IMR-90 (cell line): ENCODE data around the gene TIE1. TPM values are rescaled to one million over a fixed set of nuclear protein-coding genes. Genes with fewer than 3 reads are reported as not detected.

Source experiments
- ATAC-seq: fragments of 200-7000 bp; cut with Tn5 transposase; 2 replicates; pipeline ENCODE4 v1.9.1; 2020; ENCODE audit warnings: low read depth, mild to moderate bottlenecking, moderate library complexity
- BruUV-seq: library from RNA; stranded (reverse); fragments of 400-500 nt; replicated peaks from 2 replicates; lab custom pipeline; 2021; lab: Mats Ljungman, UMichigan
- CTCF ChIA-PET: fragments of 300-600 bp; formaldehyde crosslinking; extraction: SDS; loops from one replicate; lab custom pipeline; 2021; ENCODE audit warnings: antibody characterized with exemption; lab: Yijun Ruan, JAX
- POLR2A ChIA-PET: fragments of 300-600 bp; sonication (Branson Sonifier 250); formaldehyde crosslinking; loops from one replicate; lab custom pipeline; 2022; ENCODE audit warnings: antibody characterized with exemption; ENCODE audit not compliant: unreplicated experiment; lab: Charles Lee
- DNase-seq: peaks from one replicate; pipeline ENCODE4 v3.0.0; 2013
- H2AFZ ChIP-seq: replicated peaks from 2 replicates; pipeline ENCODE3; 2013; ENCODE audit warnings: low read length, mild to moderate bottlenecking; ENCODE audit not compliant: poor library complexity
- H2AK5ac ChIP-seq: 2 replicates; pipeline ENCODE4 v1.6.1; 2013; ENCODE audit warnings: low read depth, low read length, inconsistent platforms
- H2AK9ac ChIP-seq: replicated peaks from 2 replicates; pipeline ENCODE3; 2013; ENCODE audit warnings: mild to moderate bottlenecking, low read depth, low read length, moderate library complexity; ENCODE audit not compliant: poor library complexity
- H2BK120ac ChIP-seq: 2 replicates; pipeline ENCODE4 v1.6.1; 2013; ENCODE audit warnings: low read depth, low read length, inconsistent platforms
- H2BK15ac ChIP-seq: 3 replicates; pipeline ENCODE4 v1.6.1; 2013; ENCODE audit warnings: low read depth, low read length, inconsistent platforms
- H2BK20ac ChIP-seq: 2 replicates; pipeline ENCODE4 v1.6.1; 2013; ENCODE audit warnings: low read depth, mild to moderate bottlenecking, inconsistent platforms, low read length, moderate library complexity
- H2BK5ac ChIP-seq: 2 replicates; pipeline ENCODE4 v1.6.1; 2013; ENCODE audit warnings: mild to moderate bottlenecking, low read depth, low read length, inconsistent platforms; ENCODE audit not compliant: poor library complexity, severe bottlenecking
- H3K14ac ChIP-seq: replicated peaks from 2 replicates; pipeline ENCODE4 v1.6.1; 2013; ENCODE audit warnings: low read depth, low read length, inconsistent platforms
- H3K18ac ChIP-seq: 2 replicates; pipeline ENCODE4 v1.6.1; 2013; ENCODE audit warnings: low read depth, low read length, control low read depth
- H3K23ac ChIP-seq: 2 replicates; pipeline ENCODE4 v1.6.1; 2013; ENCODE audit warnings: low read depth, low read length, inconsistent platforms
- H3K27ac ChIP-seq: 2 replicates; pipeline ENCODE4 v1.5.1; 2013; ENCODE audit warnings: mild to moderate bottlenecking, control low read depth, low read length; ENCODE audit not compliant: insufficient read depth
- H3K27me3 ChIP-seq: 2 replicates; pipeline ENCODE4 v1.6.1; 2013; ENCODE audit warnings: low read length; ENCODE audit not compliant: control insufficient read depth, insufficient read depth
- H3K36me3 ChIP-seq: 2 replicates; pipeline ENCODE4 v1.6.1; 2013; ENCODE audit warnings: low read length, mixed read lengths; ENCODE audit not compliant: control insufficient read depth, insufficient read depth
- H3K4ac ChIP-seq: 2 replicates; pipeline ENCODE4 v1.6.1; 2013; ENCODE audit warnings: low read depth, low read length, inconsistent platforms
- H3K4me1 ChIP-seq: 2 replicates; pipeline ENCODE4 v1.6.1; 2013; ENCODE audit warnings: low read length, mixed read lengths; ENCODE audit not compliant: control insufficient read depth, insufficient read depth
- H3K4me2 ChIP-seq: 2 replicates; pipeline ENCODE4 v1.6.1; 2013; ENCODE audit warnings: low read depth, mild to moderate bottlenecking, control low read depth, low read length, moderate library complexity
- H3K4me3 ChIP-seq: 2 replicates; pipeline ENCODE4 v1.5.1; 2013; ENCODE audit warnings: low read depth, mild to moderate bottlenecking, control low read depth, low read length, moderate library complexity; ENCODE audit not compliant: insufficient read depth
- H3K56ac ChIP-seq: 2 replicates; pipeline ENCODE4 v1.6.1; 2013; ENCODE audit warnings: low read length, inconsistent platforms; ENCODE audit not compliant: insufficient read depth; ENCODE audit errors: extremely low read depth
- H3K79me1 ChIP-seq, 2 experiments: 2 replicates each; pipeline ENCODE4 v1.6.1; 2013; ENCODE audit warnings: low read length in 2 of 2, inconsistent platforms in 1 of 2, low read depth in 1 of 2
- H3K9ac ChIP-seq: 2 replicates; pipeline ENCODE4 v1.6.1; 2013; ENCODE audit warnings: low read depth, low read length, control low read depth
- H3K9me1 ChIP-seq: 2 replicates; pipeline ENCODE4 v1.6.1; 2013; ENCODE audit warnings: low read length, inconsistent platforms; ENCODE audit not compliant: insufficient read depth
- H3K9me3 ChIP-seq: 2 replicates; pipeline ENCODE4 v1.6.1; 2013; ENCODE audit warnings: low read length; ENCODE audit not compliant: control insufficient read depth, insufficient read depth
- H4K20me1 ChIP-seq: 2 replicates; pipeline ENCODE4 v1.6.1; 2013; ENCODE audit warnings: low read length, inconsistent platforms; ENCODE audit not compliant: insufficient read depth
- H4K5ac ChIP-seq: 2 replicates; pipeline ENCODE4 v1.6.1; 2013; ENCODE audit warnings: mild to moderate bottlenecking, low read depth, low read length, control low read depth
- H4K8ac ChIP-seq, 2 experiments: 2 replicates each; pipeline ENCODE4 v1.6.1; 2013; ENCODE audit warnings: low read depth in 2 of 2, low read length in 2 of 2, control low read depth in 1 of 2, inconsistent platforms in 1 of 2
- H4K91ac ChIP-seq: 2 replicates; pipeline ENCODE4 v1.6.1; 2013; ENCODE audit warnings: low read depth, low read length, inconsistent platforms; ENCODE audit not compliant: insufficient read depth
- MAFK ChIP-seq: IDR thresholded peaks from 2 replicates; pipeline ENCODE4 v1.6.1; 2012; ENCODE audit warnings: low read depth, low read length, improper control_type of control experiment
- WGBS, 2 experiments: methylation state at CpG; one replicate each; pipeline versions ENCODE4 v1.1.5 to v1.1.7; 2013; ENCODE audit warnings: missing lambda C conversion rate in 2 of 2; ENCODE audit not compliant: insufficient read length in 1 of 2; ENCODE audit errors: extremely low coverage in 2 of 2; 5-methylcytosine and 5-hydroxymethylcytosine counted together
- dilution Hi-C: fragments of 300-500 bp; cut with HindIII; formaldehyde crosslinking; loops from one replicate; pipeline ENCODE4 v1.14.3; 2018; ENCODE audit warnings: low sequenced_read_pairs; ENCODE audit not compliant: unreplicated experiment
- in situ Hi-C: fragments of 300-500 bp; cut with MboI; formaldehyde crosslinking; loops from 3 replicates; pipeline ENCODE4 v1.14.3; 2019; ENCODE audit warnings: low sequenced_read_pairs, inconsistent platforms, mixed read lengths
- intact Hi-C: fragments of 100-400 bp; cut with micrococcal nuclease; formaldehyde crosslinking; loops from 2 replicates; pipeline ENCODE4 v1.10.0; 2022
- polyA plus RNA-seq, 3 experiments: library from polyadenylated mRNA; depleted of rRNA; stranded (reverse); fragments of >200 nt; gene quantifications; 2 replicates each; pipeline ENCODE4 v1.2.3, GENCODE V29; 2012; ENCODE audit warnings: low replicate concordance in 1 of 3
- total RNA-seq: library from RNA; depleted of rRNA; stranded (reverse); fragments of >200 nt; gene quantifications from 2 replicates; pipeline ENCODE4 v1.2.3, GENCODE V29; 2012

TIE1 gene
- total and polyA plus RNA-seq, 2 of the 4 experiments (the other 2 are of a cell fraction) = 2.3 to 7.5 TPM

DNA sequence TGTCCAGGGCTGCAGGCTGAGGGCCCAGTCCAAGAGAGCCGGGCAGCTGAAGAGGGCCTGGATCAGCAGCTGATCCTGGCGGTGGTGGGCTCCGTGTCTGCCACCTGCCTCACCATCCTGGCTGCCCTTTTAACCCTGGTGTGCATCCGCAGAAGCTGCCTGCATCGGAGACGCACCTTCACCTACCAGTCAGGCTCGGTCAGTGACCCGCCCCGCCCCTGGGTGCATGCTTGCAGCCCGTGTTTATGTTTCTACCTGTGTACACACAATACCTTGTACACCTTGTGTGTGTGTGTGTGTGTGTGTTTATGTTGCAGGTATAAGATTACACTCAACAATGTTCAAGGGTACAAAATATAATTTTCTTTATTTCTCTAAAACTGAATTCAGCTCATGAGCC, 13.0 kb downstream of the TIE1 start:
- ChIA-PET CTCF (no interaction called here), POLR2A (no interaction called here)
- Histone ChIP-seq H3K4me2 (no peak overlapping the region), H4K8ac (no peak overlapping the region), H3K9ac (no peak overlapping the region), H3K9me1 (0 out of 2 replicates have a peak, but pooled peaks cover 3% of the 10 kb centered on the region), H3K27ac (no peak overlapping the region), H3K14ac (no peak overlapping the region), H2AK5ac (no peak overlapping the region), H3K4me3 (no peak overlapping the region), H2BK5ac (no peak overlapping the region), H2AFZ (no peak overlapping the region), H2BK20ac (no peak overlapping the region), H2BK120ac (no peak overlapping the region), H3K9me3 (no peaks in the 10 kb centered on the region), H4K5ac (no peak overlapping the region), H3K36me3 (no peaks in the 10 kb centered on the region), H3K79me1 (no peaks in the 10 kb centered on the region), H3K18ac (no peak overlapping the region), H3K56ac (no peak overlapping the region), H3K23ac (no peak overlapping the region), H3K4me1 (peaks cover 5% of the 10 kb centered on the region), H2BK15ac (no peak overlapping the region), H3K4ac (no peak overlapping the region), H2AK9ac (no peak overlapping the region), H3K27me3 (peaks cover 2% of the 10 kb centered on the region; the same call in 1 of the 2 replicates), H4K91ac (no peak overlapping the region), H4K20me1 (no peaks in the 10 kb centered on the region; the same call in 1 of the 2 replicates)
- no peak for ATAC-seq
- WGBS, 2 experiments = 81% methylated on average over 3 of the region's 10 CpGs; no CpG with 5 or more reads in 1 of the 2 experiments
- no peak for DNase-seq
- TF ChIP-seq MAFK = no peak
- dilution Hi-C loops (no loop called here), in situ Hi-C loops (no loop called here), intact Hi-C loops (no loop called here)
- BruUV-seq = no TSS peak
